ENCODE results near the gene ARVCF.

ARVCF gene

GRCh38 chr22:20064140-20064480 lies 47.5 kb upstream of the ARVCF start:
- H4K20me1 ChIP-seq (ENCODE audit: control insufficient read depth, insufficient read depth, low read depth, low read length), result no peaks in the 10 kb centered on the region
- no peaks in the 10 kb centered on the region for H3K4me1 ChIP-seq (ENCODE audit: control insufficient read depth, low read length)
- H3K4me2 ChIP-seq (ENCODE audit: low read length), result no peak overlapping the region
- H3F3A ChIP-seq (ENCODE audit: control insufficient read depth, insufficient read depth), result no peaks in the 10 kb centered on the region
- no peaks in the 10 kb centered on the region for H3K27me3 ChIP-seq (ENCODE audit: control insufficient read depth, low read length)
- TF ChIP-seq CTCF (IDR thresholded peaks at IDR 0.05; ENCODE audit: low read depth, low read length, poor library complexity, severe bottlenecking), result no peak
- TF ChIP-seq EZH2phosphoT487 (IDR thresholded peaks at IDR 0.05; ENCODE audit: borderline replicate concordance, low read length), result no peak
- peaks cover 4% of the 10 kb centered on the region; the same call in 1 of the 2 replicates for H3K36me3 ChIP-seq (ENCODE audit: control insufficient read depth, low read length)
- H3K27ac ChIP-seq (ENCODE audit: low read depth, low read length), result no peak overlapping the region
- H3K9me3 ChIP-seq (ENCODE audit: control insufficient read depth, insufficient read depth, low read length), result no peaks in the 10 kb centered on the region
- H3K4me3 ChIP-seq (ENCODE audit: low read length), result no peak overlapping the region
- H3K9me2 ChIP-seq (replicated peaks; ENCODE audit: control insufficient read depth, low read length), result no peaks in the 10 kb centered on the region
- no peaks in the 10 kb centered on the region for H3K79me2 ChIP-seq (ENCODE audit: control insufficient read depth, low read length)

DNA sequence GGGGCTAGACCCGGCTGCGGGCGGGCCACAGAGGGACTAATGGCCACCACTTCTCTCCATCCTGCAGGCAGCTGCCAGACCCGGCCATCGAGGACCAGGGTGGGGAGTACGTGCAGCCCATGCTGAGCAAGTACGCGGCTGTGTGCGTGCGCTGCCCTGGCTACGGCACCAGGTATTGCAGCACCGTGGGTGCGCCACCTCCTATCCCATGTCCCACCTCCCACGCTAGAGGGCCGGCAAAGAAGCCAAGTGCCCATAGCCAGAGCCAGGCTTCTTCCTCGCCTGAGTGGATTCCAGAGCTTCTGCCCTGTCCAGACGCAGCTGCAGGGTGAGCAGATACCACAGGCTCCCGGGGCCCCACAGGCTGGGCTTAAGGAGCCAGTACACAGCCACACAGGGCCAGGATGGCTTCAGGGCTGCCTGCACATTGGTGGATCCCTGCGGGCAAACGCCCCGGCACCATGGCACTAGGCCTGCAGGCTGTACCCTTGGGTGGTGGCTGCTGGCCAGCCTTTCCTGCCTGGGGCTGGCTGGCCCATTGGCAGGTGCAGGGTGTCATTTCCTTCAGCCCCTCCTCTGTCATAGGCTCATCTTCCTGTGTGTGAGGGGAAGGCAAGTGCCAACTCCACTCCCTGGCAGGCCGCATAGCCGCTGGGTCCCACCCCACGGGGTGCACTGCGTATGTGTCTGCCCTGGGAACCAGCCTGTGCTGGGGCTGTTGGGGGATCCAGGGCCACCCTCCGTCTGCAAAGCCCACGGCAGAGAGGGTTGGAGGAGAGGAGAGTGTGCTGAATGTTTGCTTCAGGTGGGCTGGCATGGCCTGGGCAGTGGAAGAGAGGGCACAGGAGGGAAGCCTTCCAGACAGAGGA lies 46.9 kb upstream of the ARVCF start:
- Histone ChIP-seq H4K20me1 (ENCODE audit: control insufficient read depth, insufficient read depth, low read depth, low read length) (no peaks in the 10 kb centered on the region), H3K36me3 (ENCODE audit: control insufficient read depth, low read length) (peaks cover 4% of the 10 kb centered on the region; the same call in 1 of the 2 replicates), H3K9me2 (replicated peaks; ENCODE audit: control insufficient read depth, low read length) (no peaks in the 10 kb centered on the region), H3K4me2 (ENCODE audit: low read length) (no peak overlapping the region), H3K27me3 (ENCODE audit: control insufficient read depth, low read length) (no peaks in the 10 kb centered on the region), H3K27ac (ENCODE audit: low read depth, low read length) (no peak overlapping the region), H3K4me3 (ENCODE audit: low read length) (no peak overlapping the region), H3K79me2 (ENCODE audit: control insufficient read depth, low read length) (no peaks in the 10 kb centered on the region), H3F3A (ENCODE audit: control insufficient read depth, insufficient read depth) (no peaks in the 10 kb centered on the region), H3K4me1 (ENCODE audit: control insufficient read depth, low read length) (no peaks in the 10 kb centered on the region), H3K9me3 (ENCODE audit: control insufficient read depth, insufficient read depth, low read length) (no peaks in the 10 kb centered on the region)
- TF ChIP-seq CTCF (IDR thresholded peaks at IDR 0.05; ENCODE audit: low read depth, low read length, poor library complexity, severe bottlenecking), result no peak
- TF ChIP-seq EZH2phosphoT487 (IDR thresholded peaks at IDR 0.05; ENCODE audit: borderline replicate concordance, low read length), result no peak

DNA sequence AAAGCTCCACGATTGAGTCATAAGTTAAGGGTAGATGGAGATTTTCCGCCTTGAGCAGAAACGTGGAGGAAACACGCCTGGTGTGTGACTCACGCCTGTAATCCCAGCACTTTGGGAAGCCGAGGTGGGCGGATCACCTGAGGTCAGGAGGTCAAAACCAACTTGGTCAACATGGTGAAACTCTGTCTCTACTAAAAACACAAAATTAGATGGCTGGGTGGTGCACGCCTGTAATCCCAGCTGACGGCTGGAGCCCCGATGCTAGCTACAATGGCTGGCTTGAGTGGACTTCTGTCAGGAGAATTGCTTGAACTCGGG lies 46.1 kb upstream of the ARVCF start:
- Histone ChIP-seq H3K27me3 (ENCODE audit: control insufficient read depth, low read length) (no peaks in the 10 kb centered on the region), H3K27ac (ENCODE audit: low read depth, low read length) (no peak overlapping the region), H3F3A (ENCODE audit: control insufficient read depth, insufficient read depth) (no peaks in the 10 kb centered on the region), H3K79me2 (ENCODE audit: control insufficient read depth, low read length) (no peaks in the 10 kb centered on the region), H3K4me3 (ENCODE audit: low read length) (no peak overlapping the region), H3K4me1 (ENCODE audit: control insufficient read depth, low read length) (no peaks in the 10 kb centered on the region), H4K20me1 (ENCODE audit: control insufficient read depth, insufficient read depth, low read depth, low read length) (no peaks in the 10 kb centered on the region), H3K4me2 (ENCODE audit: low read length) (no peak overlapping the region), H3K36me3 (ENCODE audit: control insufficient read depth, low read length) (peaks cover 4% of the 10 kb centered on the region; the same call in 1 of the 2 replicates), H3K9me2 (replicated peaks; ENCODE audit: control insufficient read depth, low read length) (no peaks in the 10 kb centered on the region), H3K9me3 (ENCODE audit: control insufficient read depth, insufficient read depth, low read length) (no peaks in the 10 kb centered on the region)
- TF ChIP-seq CTCF (IDR thresholded peaks at IDR 0.05; ENCODE audit: low read depth, low read length, poor library complexity, severe bottlenecking) (no peak), EZH2phosphoT487 (IDR thresholded peaks at IDR 0.05; ENCODE audit: borderline replicate concordance, low read length) (no peak)
